ENCODE data around the gene SLC12A1.
"Not testable (repeated sequence)": the region's sequence is repeated elsewhere in the genome, so short reads cannot be mapped to it uniquely, and the experiment has no call there.

Gene SLC12A1

GRCh38 chr15:48309740-48310139 is 103.6 kb downstream of the SLC12A1 start:
- DNase-seq = no peak

GRCh38 chr15:48313216-48313615 is 107.1 kb downstream of the SLC12A1 start:
- no peak for DNase-seq

DNA sequence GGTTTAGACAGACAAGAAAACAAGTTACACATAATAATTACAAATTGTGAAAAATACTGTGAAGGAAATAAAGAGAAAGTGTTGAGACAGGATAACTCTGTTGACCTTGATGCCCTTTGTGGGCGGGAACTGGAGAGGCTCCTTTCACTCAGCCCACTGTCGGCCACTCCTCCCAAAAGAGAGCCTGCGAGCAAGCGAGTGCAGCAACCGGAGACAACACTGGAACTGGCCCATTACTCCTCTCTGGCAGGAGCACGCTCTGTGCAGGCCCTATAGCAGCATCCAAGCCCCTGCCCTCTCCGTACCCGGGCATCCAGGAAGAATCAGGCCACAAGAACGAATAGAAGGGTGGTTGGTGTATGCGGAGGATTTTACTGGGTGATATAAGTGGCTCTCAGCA is 108.9 kb downstream of the SLC12A1 start:
- no peak for DNase-seq

DNA sequence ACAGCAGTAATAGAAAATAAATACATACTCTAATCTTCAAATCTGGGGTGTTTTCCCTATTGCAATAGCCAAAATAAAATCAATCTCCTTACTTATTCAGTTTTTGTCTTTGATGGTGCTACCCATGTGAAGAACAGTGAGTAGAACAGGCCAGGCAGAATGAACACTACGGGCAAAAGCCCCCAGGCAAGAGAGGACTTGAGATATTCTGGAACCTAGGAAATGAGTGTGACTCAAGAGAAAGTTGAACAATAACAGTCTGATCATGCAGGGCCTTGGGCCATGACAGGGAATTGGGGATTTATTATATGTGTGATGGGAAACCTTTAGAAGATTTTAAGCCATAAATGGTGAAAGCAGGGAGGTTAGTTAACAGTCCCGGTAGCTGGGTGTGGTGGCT is 111.1 kb downstream of the SLC12A1 start:
- no peak for DNase-seq

DNA sequence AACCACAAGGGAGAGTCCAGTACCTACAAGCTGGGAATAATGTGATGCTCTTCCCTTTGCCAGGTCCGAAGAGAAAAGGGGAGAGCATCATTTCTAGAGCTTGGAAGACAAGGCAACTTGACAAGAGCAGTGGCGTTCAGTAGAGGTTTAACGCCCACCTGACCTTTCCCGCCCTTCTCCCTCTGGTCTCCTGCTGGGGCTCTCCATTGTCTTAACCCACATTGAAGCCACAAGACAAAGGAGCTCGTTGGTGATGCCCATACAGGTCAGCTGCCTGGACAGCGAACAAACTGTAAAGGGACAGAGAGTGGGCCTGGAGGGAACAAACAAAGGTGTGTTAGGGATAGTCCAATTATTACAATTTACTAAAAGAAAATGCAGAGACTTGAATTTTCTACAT is 112.0 kb downstream of the SLC12A1 start:
- no peak for DNase-seq

- no peak for DNase-seq
Observed at GRCh38 chr15:48323294-48323693, 117.2 kb downstream of the SLC12A1 start.

GRCh38 chr15:48324949-48325348 is 118.8 kb downstream of the SLC12A1 start:
- no peak for DNase-seq

GRCh38 chr15:48325400-48325799 is 119.3 kb downstream of the SLC12A1 start:
- DNase-seq = no peak

GRCh38 chr15:48326180-48326579 is 120.1 kb downstream of the SLC12A1 start:
- not testable (repeated sequence) for DNase-seq

DNA sequence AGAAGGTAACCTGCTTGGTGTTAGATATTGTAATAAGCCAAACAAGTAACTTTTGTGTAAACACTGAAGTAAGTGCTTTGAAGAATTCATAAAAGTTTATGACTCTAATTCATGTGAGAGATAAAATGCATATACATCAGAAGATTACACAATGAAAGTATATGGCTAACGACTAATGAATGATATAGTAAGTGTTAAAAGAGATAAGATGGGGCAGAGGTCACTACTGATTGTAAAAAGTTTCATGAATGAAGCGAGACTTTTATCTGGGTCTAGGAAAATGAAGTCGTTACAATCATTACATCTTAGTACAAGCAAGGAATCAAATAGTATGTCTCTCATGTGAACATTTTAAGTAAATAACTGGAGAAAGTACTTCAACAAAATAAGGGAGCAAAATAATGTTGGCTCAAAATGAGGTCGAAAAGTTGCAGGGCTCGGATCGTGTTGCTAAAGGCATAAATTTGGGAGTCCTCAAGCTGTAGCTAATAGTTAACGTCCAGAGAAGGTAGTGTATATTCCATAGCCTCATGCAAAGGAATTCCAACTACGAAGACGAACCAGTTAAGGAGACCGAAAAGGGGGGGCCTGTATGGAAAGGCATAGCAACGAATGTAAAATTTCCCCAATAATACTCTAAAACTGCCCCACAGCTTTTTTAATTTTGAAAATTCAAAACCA is 124.1 kb downstream of the SLC12A1 start:
- DNase-seq = peak; percentile 35

GRCh38 chr15:48330855-48331795 is 125.0 kb downstream of the SLC12A1 start, which contains the start of gene DUT:
TSS of gene DUT (plus strand) at chr15:48331429. CDS start at chr15:48331516, 87 bp downstream.
- peak; percentile 83 for DNase-seq

- DNase-seq = peak; percentile 70
Observed at GRCh38 chr15:48331796-48332641, 125.9 kb downstream of the SLC12A1 start.

DNA sequence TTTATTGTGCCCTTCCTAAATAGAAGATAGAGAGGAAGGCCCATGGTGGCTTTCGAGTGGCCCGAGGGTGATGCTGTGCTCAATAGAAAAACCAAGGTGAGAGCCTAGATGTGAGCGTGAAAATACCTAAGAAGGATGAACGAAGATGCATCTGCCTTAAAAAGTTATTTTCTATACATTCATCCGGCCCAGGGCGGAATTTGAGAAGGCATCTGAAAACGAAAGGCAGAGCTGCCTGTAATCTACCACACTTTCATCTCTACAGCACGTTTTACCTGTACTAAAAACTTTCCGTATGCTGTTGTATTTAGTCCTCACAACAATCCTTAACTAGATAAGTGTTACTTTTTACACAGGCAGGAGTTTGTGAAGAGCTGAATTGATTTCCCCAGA is 126.5 kb downstream of the SLC12A1 start:
- DNase-seq = no peak

DNA sequence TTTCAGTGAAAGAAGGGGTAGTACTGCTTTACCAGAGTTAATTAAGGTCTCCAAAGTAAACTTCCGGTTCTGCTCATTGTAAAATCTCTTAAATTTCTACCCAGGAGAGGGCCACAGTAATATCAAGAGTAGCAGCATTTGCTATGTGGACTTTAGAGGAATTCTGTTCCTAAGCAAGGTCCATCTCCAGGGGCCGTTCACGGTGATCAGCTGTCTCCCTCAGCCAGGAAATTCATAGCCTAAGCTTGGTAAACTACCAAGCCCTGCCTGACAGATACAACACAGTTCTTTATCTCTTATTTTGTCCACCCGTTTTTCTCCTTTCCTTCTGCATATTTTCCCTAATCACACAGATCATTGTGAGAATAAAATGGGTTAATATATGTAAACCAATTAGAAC is 127.4 kb downstream of the SLC12A1 start:
- no peak for DNase-seq

DNA sequence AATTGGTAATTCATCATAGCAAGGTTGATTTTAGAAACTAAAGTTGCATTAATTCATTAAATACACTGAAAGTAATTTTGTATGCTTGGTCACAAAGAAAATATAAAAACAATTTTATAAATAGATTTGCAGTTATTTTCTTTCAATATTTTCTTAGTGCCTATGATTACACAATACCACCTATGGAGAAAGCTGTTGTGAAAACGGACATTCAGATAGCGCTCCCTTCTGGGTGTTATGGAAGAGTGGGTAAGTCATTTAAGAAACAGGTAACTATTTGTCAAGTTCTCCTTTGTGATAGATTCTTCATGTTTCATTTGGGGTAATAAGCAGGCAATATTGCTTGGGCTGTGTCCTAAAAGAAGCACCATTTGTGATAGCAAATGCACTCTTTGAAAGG is 128.2 kb downstream of the SLC12A1 start:
- no peak for DNase-seq

GRCh38 chr15:48336940-48337339 is 130.8 kb downstream of the SLC12A1 start:
- peak; percentile 25 for DNase-seq

DNA sequence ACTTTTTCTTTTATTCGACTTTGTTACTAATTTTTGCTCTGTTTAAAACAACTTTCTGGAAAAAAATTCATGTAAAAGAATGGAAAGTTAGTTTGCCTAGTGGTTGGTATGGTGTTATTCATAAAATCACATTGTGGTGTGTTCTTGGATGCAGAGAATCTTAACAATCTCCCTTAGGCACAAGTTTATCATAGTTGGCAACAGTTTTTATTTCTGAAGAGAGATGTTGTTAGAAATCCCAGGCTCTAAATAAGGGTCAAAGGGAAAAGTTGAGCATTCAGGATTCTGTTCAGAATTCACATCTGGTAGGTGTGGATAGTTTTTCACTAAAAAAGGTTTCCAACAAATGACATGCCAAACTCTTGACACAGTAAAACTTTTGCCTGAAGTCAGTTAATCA is 131.5 kb downstream of the SLC12A1 start:
- no peak for DNase-seq

DNA sequence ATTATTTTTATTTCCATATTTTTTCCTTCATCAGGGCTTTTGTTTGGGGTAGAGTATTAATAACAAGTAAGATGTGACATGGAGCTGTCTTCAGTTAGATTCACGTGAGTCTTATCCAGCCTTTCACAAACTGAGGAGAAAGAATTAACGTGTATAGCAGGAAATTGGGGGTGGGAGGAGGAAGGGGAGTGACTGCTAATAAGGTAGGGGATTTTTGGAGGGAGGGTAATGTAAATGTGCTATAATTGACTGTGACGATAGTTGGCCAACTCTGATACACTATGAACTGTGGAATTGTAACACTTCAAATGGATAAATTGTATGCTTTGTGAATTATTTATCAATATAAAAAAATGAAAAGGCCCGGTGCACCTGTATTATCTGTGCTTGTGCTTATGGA is 134.0 kb downstream of the SLC12A1 start:
- no peak for DNase-seq

- DNase-seq = no peak
Observed at GRCh38 chr15:48343865-48344264, 137.8 kb downstream of the SLC12A1 start.

DNA sequence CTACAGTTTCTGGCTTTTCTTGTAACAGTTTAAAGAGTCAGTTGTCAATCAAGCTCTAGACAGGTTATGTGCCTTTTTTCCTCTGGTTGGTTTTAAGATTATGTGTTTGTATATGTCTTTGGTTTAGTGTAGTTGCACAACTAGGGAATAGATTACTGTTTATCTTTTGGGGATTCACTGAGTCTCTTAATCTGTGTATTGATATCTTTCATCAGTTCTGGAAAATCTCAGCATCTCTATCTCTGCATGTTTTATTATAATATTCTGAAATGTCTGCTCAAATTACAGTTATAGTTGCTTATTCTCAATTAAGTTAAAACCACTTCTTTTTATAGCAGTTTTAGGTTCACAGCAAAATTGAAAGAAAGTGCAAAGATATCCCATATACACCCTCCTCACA is 139.4 kb downstream of the SLC12A1 start:
- DNase-seq = no peak

DNA sequence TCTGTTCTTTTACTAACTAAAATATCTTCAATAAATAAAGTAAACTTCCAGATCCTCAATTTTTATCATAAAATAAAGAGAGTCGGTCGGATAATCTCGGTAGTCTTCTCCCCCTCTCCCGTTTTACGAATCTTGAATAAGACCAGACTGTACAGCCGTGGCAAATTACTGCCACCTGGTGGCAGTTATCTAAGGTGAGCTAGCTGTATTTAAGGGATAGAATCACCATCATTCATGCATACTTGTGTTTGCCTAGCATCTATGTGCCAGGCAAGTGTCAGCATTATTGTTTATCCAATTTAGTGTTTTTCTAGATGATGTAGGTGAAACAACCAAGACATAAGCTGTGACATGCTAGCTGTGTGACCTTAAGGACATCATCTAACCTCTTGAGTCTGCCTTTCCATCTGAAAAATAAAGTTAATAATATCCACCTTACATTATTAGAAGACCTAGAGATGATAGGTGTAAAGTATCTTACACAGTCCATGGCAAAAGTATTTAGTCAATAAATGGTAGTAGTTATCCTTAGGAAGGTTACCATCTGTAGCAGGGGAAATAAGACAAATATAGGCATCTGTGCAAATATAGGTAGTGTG is 146.5 kb downstream of the SLC12A1 start:
- DNase-seq = peak; percentile 69

Measured in fibroblast of skin of back (primary cell).